Ureter (tissue), 1 donor: ENCODE results near the gene METTL2B. TPM values are rescaled to one million over a fixed set of nuclear protein-coding genes. Genes with fewer than 3 reads are reported as not detected.
A peak's percentile ranks its signal among the peaks of the same experiment; 100 is the strongest.

Source experiments
- DNase-seq: peaks from one replicate; pipeline ENCODE4 v3.0.0-alpha.2; 2020; ENCODE audit warnings: low spot score
- total RNA-seq: library from RNA; stranded (reverse); gene quantifications from one replicate; pipeline ENCODE4 v1.2.4, GENCODE V29; 2023
- donor health status: DM: yes; HTN: yes; CAD: no.

METTL2B gene
- total RNA-seq: 32.4 TPM

GRCh38 chr7:128476402-128477335 is at the start of gene METTL2B:
Gene METTL2B, plus strand, starts transcription at chr7:128476748. Its CDS starts 18 bp downstream, at chr7:128476766.
- peak; percentile 92 for DNase-seq

- DNase-seq: no peak
Observed at GRCh38 chr7:128427289-128427891, 49.2 kb upstream of the METTL2B start.

GRCh38 chr7:128430207-128430606 is 46.3 kb upstream of the METTL2B start:
- no peak for DNase-seq

- DNase-seq: no peak
Observed at GRCh38 chr7:128431221-128431620, 45.3 kb upstream of the METTL2B start.

- DNase-seq: no peak
Observed at GRCh38 chr7:128431754-128432153, 44.8 kb upstream of the METTL2B start.

- DNase-seq: no peak
Observed at GRCh38 chr7:128434413-128435326, 41.9 kb upstream of the METTL2B start.

GRCh38 chr7:128435327-128435686 is 41.2 kb upstream of the METTL2B start:
- no peak for DNase-seq

- no peak for DNase-seq
Observed at GRCh38 chr7:128437426-128438332, 38.9 kb upstream of the METTL2B start.

GRCh38 chr7:128442356-128442755 is 34.2 kb upstream of the METTL2B start:
- DNase-seq: no peak

- DNase-seq: no peak
Observed at GRCh38 chr7:128443831-128444600, 32.5 kb upstream of the METTL2B start.

GRCh38 chr7:128446306-128446705 is 30.2 kb upstream of the METTL2B start:
- DNase-seq: peak; percentile 41

GRCh38 chr7:128447941-128448564 is 28.5 kb upstream of the METTL2B start:
- peak; percentile 17 for DNase-seq

GRCh38 chr7:128448751-128449302 is 27.7 kb upstream of the METTL2B start:
- no peak for DNase-seq

GRCh38 chr7:128450409-128450808 is 26.1 kb upstream of the METTL2B start:
- no peak for DNase-seq

GRCh38 chr7:128450913-128451312 is 25.6 kb upstream of the METTL2B start:
- DNase-seq: no peak

GRCh38 chr7:128452552-128452951 is 24.0 kb upstream of the METTL2B start:
- DNase-seq: no peak

GRCh38 chr7:128453836-128454804 is 22.4 kb upstream of the METTL2B start:
- peak; percentile 87 for DNase-seq
